Limb (tissue), 2 donors: Measurements from ENCODE around the gene JAK1.
"Not testable (repeated sequence)": the region's sequence is repeated elsewhere in the genome, so short reads cannot be mapped to it uniquely, and the experiment has no call there.

Experiments used
- DNase-seq, 2 donors: peaks; one replicate each; pipeline ENCODE4 v3.0.0-alpha.2; 2016; ENCODE audit errors: extremely low spot score in 2 of 2

The JAK1 gene

DNA sequence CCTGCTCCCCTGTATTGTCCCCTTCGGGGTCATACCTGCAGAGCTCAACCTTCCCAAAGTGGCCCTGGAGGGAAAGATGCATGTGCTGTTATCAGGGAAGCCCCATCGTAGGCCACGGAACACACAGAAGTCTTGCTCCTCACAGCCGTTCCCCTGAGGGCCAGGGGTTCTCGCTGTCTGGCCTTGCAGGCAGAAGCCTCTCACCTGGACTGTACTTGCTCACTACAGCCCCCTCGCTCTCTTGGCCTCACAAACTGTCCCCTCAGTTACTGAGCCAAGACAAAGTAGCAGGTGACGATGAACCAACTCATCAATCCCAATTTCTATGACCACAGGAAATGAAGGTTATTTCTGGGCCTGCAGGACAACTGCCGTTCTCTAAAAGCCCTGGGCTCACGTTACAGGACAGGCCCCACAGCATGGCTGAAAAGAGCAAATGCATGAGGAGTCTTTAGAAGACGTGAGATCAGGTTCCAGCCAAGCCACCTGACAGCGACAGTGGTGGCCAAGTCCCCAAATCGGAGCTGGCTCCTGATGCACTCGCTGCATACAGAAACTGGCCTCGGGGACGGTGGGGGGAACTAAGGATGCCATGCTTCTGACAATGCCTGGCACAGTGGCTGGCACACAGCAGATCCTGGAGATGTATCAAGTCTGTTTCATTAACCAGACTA lies 126.5 kb downstream of the JAK1 start:
- DNase-seq, result no peak

DNA sequence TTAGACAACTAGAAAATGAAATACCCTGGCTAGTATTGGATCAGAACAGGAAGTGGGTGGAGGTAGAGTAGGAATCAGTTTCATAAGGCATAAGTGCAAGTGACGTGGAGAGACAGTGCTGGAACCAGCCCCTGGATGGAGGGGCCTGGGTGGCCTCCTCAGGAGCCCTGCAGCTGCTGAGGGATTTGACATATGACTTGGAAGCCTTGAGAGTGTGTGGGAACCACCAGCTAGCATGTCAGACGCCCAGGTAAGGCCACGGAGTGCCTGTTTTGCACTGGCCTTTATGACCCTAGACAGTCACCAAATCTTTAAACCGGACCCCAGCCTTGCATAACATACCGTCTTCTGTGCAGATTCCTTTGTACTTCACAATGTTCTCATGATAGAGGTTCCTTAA lies 127.1 kb downstream of the JAK1 start:
- no peak for DNase-seq

- no peak for DNase-seq
Measured at GRCh38 chr1:64838486-64838885, 127.9 kb downstream of the JAK1 start.

- no peak for DNase-seq
Measured at GRCh38 chr1:64836802-64837201, 129.5 kb downstream of the JAK1 start.

GRCh38 chr1:64834734-64835133 lies 131.6 kb downstream of the JAK1 start:
- no peak for DNase-seq

GRCh38 chr1:64830030-64830651 lies 136.2 kb downstream of the JAK1 start:
- no peak for DNase-seq

GRCh38 chr1:64829411-64830029 lies 136.8 kb downstream of the JAK1 start:
- DNase-seq, result no peak

- no peak for DNase-seq
Measured at GRCh38 chr1:64828829-64829228, 137.5 kb downstream of the JAK1 start.

DNA sequence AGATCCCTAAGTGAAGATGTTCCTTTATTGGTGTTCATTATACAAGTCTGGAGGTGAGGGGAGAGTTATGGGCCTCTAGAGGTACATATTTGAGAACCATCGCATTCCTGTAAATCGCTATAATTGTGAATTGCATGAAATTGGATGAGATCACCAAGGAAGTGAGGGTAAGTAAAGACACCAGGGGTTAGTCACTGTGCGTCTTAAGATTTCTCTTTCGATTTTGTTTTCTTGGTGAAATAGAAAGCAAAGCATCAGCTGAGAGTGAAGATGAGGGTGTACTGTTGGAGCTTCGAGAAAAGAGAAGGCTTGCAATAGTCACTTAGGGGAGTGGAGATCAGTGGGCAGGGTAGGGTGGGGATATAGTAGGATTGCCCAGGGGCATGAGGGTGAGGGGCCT lies 139.4 kb downstream of the JAK1 start:
- DNase-seq, result no peak

DNA sequence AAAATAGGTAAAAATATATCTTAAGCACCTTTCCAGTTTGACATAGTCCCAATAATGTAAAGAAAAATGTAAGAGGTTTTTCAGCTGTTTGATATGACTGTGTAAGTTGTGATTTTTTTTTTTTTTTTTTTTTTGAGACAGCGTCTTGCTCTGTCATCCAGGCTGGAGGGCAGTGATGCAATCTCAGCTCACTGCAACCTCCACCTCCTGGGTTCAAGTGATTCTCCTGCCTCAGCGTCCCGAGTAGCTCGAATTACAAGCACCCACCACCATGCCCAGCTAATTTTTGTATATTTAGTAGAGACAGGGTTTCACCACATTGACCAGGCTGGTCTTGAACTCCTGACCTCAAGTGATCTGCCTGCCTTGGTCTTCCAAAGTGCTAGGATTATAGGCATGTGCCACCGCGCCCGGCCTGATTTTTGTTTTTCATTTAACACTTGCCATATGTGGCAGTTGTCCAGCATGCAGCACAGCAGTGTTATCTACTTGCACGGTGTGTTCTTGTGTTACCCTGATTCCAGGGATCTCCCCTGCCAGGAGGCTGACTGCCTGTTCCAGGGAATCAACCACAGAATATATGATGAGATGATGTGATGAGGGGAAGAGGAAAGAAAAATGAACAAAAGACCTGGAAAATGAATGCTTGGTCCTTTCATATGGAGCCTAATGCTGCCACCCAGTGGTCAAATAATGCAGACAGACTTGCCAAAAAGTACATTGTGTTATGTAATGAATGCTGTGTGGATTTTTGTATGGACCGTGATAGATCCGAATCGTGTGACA lies 142.5 kb downstream of the JAK1 start:
- peak; percentile 76 to 86 for DNase-seq

DNA sequence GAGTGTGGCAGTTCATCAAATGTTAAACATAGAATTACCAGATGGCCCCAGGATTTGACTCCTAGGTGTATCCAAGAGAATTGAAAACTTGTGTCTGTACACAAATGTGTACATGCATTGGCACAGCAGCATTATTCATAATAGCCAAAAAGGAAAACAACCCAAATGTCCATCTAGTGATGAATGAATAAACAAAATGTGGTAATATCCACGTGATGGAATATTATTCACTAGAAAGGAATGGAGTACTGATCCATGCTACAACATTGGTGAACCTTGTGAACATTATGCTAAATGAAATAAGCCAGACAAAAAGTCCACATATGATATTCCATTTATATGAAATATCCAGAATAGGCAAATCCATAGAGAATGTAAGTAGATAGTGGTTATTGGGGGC lies 143.7 kb downstream of the JAK1 start:
- no peak for DNase-seq

DNA sequence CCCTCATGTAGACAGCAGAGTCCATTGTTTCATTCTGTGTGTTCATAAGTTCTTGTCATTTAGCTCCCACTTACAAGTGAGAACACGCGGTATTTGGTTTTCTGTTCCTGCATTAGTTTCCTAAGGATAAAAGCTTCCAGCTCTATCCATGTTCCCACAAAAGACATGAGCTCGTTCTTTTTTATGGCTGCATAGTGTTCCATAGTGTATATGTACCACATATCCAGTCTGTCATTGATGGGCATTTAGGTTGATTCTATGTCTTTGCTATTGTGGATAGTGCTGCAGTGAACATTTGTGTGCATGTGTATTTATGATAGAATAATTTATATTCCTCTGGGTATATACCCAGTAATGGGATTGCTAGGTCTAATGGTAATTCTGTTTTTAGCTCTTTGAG lies 145.8 kb downstream of the JAK1 start:
- not testable (repeated sequence) for DNase-seq

DNA sequence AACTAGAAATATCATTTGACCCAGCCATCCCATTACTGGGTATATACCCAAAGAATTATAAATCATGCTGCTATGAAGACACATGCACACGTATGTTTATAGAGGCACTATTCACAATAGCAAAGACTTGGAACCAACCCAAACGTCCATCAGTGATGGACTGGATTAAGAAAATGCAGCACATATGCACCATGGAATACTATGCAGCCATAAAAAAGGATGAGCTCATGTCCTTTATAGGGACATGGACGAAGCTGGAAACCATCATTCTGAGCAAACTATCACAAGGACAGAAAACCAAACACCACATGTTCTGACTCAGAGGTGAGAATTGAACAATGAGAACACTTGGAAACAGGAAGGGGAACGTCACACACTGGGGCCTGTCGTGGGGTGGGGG lies 149.0 kb downstream of the JAK1 start:
- DNase-seq, result not testable (repeated sequence)

DNA sequence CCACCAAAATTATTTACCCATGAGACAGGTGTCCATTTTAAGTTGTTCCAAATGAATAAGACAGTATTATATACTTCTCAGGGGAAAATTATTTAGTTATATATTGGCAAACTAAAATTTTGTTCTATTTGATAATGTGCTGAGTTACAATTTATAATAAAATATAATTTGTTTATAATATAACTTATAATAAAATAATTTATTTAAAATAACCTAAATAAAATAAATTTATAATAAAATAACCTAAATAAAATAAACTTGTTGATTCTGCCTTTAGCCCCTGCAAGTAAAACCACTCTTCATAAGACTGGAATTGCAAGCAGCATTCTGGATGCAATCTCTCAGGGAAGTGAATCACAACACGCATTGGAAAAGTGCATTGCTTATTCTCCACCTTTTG lies 151.9 kb downstream of the JAK1 start:
- no peak for DNase-seq

GRCh38 chr1:64811131-64811530 lies 155.2 kb downstream of the JAK1 start:
- DNase-seq, result no peak

GRCh38 chr1:64810001-64810400 lies 156.3 kb downstream of the JAK1 start:
- no peak for DNase-seq

DNA sequence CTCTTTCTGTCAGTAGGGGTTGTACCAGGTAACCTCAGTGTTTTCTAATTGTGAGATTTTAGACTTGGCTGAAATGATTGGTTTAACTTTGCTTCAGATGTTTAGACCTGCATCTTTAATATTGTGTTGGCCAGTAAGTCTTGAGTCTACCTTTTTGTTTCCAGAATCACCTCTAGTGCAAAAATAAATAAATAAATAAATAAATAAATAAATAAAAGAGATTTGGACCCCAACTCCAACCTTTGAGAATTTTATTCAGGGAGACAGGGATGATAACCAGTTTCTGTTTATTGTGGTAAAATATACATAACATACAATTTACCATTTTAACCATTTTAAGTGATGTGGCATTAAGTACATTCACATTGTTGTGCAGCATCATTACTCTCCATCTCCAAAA lies 157.0 kb downstream of the JAK1 start:
- DNase-seq, result no peak

DNA sequence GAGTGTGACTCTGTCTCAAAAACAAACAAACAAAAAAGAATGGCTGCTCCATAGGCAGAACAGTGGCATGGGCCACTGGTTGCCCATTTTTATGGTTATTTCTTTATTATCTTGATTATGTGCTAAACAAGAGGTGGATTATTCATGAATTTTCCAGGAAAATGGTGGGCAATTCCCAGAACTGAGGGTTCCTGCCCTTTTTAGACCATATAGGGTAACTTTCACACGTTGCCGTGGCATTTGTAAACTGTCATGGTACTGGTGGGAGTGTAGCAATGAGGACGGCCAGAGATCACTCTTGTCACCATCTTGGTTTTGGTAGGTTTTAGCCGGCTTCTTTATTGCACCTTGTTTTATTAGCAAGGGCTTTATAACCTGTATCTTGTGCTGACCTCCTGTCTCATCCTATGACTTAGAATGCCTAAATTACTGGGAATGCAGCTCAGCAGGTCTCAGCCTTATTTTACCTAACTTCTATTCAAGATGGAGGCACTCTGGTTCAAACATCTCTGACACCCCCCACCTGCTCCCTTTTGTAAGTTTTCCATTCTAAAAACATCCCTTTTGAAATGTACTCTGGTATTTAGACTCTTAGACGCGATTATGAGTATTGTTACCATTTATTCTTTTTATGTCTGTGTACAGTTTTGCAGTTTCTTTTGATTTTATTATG lies 164.4 kb downstream of the JAK1 start:
- no peak for DNase-seq

DNA sequence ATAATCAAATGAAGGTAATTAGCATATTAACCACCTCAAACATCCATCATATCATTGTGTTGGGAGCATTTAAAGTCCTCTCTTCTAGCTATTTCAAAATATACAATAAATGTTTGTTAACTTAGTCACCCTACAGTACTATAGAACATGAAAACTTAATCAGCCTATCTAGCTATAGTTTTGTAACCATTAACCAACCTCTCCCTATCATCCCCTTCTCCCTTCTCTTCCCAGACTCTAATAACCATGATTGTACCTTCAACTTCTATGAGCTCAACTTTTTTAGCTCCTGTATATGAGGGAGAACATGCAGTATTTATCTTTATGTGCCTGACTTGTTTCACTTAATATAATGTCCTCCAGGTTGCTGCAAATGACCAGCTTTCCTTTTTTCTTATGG lies 167.5 kb downstream of the JAK1 start:
- DNase-seq, result no peak

DNA sequence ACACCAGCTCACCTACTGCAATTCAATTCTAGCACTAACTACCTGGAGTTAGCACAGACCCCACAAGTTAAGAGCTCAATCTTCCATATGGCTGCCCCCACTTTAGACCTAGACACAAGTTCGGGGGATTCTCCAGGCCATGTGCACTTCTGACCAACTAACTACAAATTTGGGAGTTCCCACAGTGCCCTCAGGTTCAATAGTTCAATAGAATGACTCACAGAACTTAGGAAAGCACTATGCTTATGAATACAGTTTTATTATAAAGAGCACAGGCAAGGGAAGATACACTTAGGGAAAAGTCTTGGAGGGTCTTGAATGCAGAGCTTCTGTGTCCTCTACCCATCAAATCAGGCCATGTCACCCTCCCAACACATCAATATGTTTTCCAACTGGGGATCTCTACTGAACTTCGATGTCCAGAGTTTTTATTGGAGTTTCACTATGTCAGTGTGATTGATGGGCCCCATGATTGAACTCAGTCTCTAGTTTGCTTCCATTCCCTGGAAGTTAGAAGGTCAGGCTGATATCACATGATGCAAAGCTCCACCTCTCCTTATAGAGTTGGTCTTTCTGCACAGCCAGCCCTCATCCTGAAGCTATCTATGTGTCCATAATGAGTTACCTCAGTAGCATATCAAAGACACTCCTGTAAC lies 175.4 kb downstream of the JAK1 start:
- no peak for DNase-seq
